Activated CD8-positive, alpha-beta memory T cell treated with anti-CD3 and anti-CD28 coated beads, Interleukin-2, amount 50 U/mL, for 48 hours (primary cell): ENCODE measurements around the gene ADRA1B.

Source experiments
- DNase-seq: peaks from one replicate; pipeline ENCODE4 v3.0.0-alpha.2; 2020

Gene ADRA1B

DNA sequence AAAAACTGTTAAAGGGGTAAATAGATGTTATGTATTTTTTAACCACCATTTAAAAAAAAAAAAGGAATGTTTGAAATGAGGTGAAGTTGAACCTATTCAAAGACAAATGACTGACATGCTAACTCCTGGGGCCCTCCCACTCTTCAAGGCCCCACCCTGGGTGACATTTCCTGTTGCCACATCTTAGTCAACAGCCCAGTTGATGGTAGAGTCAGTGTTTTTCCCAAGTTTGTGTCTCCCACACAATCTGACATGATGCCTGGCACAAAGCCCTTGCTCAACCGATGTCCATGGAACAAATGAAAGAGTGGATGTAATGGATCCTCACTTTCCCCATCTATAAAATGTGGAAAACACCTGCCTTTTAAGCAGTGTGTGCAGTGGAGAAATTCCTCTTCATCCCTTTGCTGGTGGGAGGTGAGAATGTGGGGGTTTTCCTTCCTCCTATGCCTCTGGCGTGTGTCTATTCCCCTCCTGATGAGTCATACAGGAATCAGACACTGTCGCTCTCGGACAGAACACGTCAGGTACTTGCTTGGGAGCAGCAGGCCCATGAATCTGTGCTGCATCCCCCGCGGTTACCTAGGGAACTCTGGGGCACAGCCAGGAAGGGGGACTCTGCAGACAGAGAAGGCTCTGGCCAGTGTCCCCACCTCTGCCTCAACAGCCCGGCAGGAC is 13.7 kb upstream of the ADRA1B start:
- DNase-seq, result no peak

DNA sequence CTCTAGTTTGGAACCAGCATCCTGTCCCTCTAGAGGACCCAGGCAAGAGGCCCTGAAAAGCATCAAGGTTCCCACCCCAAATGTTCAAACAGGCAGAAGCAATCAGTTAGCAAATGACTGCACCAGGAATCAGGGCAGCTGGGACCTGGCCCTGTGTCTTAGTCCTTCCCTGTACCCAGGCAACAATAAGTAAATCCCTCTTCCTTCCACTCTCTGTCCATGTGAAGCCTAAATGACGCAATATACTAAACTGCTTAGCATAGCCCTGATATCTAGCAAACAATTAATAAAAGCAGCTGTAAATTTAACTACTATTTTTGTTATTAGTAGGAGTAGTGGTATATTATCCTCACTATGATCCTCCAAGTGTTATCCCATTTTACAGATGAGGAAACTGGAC is 13.2 kb upstream of the ADRA1B start:
- no peak for DNase-seq

DNA sequence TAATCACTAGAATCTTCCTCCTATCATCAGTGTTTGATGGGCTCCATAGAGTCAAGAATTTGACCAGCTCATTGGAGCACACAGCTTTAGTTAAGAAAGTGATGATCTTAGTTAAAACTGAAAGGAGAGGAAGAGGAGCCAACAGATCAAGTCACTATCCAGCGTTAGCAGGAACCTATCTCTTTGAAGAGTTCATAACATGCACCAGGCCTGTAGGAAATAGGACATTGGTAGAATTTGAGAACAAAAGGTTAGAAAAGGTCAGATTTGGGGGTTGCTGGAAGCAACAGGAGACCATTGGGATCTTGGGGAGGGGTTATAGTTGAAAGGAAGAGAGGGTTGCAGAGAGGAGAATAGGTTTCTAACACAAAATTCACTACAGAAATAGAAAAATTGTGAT is 11.4 kb upstream of the ADRA1B start:
- no peak for DNase-seq

DNA sequence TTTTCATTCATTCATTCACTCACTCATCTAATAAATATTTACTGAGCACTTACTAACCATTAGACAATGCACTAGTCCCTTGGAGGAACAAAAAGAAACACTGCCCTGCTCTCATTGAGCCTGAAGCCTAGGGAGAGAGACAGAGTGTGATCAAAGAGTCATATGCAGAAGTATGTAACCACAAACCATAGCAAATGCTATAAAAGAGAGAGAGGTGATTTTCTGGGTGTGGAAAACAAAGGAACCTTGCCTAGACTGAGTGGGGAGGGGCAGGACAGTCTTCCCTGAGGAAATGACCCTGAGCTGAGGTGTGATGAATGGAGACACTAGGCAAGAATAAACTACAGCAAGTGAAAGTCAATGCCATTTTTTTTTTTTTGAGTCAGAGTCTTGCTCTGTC is 10.8 kb upstream of the ADRA1B start:
- DNase-seq, result no peak

DNA sequence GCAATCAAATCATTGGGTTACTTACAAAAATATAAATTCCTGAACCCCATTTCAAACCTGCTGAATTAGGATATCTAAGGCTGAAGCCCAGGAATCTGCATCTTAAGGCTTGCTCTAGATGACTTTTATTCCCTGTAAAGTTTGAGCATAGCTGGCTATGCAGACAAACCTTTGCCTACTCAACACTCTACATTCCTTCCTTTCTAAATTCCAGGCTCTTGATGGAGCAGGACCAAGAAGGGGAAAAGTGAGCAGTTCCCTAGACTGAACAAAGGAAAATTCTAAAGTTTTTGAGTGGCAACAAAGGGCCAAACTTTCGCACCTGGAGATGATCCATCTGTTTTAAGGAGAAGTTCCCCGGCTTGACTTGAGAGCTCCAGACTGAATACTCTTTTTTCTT is 9.8 kb upstream of the ADRA1B start:
- no peak for DNase-seq

DNA sequence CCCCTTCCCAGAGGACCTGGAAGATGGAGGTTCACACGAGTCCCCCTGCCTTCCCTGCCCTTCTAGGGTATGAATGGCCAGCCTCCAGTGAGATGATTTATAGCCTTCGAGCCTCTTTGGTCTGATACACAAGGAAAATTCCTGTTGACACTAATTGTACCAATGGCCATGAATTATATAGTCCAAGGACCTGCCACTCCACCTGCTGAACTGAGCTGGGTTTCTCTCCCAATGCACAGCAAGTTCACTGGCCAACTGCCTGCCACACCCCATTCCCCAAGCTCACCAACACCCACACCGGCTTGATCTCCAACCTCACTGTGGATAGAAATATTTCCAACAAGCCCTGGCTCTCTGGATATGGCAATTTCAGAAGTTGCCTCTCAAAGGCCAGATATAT is 9.3 kb upstream of the ADRA1B start:
- no peak for DNase-seq

DNA sequence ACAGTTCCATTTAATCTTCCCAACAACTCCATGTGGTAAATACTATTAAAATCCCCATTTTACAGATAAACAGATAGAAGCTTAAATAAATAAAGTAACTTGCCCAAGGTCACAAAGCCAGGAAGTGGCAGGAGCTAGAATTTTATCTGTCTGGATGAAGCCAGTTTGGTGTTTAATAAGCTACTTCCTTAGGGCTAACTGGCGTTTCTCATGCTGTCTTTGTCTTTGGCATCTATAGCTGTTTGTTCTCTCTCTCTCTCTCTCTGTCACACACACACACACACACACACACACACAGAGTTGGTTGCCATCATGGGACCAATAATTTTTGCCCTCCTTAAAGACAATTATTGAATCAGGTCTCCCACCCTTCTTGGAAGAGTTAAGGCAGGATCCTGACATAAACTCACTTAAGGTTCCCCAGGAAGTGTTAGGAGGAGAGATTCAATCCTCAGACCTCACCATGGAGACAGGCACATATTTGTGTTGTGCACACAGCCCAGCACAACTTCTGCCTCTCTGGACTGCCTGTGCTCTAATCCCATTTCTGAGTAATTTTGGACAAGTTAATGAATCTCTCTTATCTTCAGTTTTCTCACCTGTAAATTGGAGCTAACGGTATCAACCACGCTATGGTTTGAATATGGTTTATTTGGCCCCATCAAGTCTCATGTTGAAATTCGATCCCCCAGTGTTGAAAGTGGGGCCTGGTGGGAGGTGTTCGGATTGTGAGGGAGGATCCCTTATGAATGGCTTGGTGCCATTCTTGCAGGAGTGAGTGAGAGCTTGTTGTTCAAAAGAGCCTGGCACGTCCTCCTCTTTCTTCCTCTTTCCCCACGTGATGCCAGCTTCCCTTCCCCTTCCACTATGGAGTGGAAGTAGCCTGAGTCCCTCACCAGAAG is 8.3 kb upstream of the ADRA1B start:
- no peak for DNase-seq

DNA sequence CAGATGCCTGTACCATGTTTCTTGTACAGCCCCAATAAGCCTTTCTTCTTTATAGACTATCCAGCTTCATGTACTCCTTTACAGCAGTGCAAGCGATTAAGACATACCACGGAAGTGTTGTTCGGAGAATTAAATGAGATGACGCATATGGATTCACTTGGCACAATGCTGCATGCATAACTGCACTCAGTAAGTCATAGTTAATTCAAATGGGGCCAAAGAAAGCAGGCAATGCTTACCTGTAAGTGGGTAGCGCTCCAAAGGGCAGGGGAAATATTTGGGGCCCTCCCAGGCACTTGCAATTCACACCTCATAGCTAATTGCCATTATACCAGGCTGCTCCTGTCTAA is 7.7 kb upstream of the ADRA1B start:
- no peak for DNase-seq

DNA sequence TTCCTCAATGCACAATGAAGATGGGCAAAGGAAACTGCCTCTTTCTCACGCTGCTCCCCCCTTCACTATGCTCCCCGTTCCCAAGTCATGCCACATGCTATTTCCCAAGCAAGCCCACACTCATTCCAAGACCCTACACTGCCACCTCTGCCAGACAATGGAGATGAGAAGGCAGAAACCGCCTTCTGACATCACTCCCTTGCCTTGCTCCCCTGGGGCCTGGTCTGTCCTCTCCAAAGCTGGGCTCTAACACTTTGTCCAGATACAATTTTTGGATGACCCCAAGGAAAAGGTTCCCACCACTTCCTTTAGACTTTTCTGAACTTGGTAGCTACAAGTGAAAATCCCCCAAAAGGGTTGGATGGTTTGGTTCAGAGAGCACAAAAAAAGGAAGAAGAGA is 7.2 kb upstream of the ADRA1B start:
- DNase-seq, result no peak

DNA sequence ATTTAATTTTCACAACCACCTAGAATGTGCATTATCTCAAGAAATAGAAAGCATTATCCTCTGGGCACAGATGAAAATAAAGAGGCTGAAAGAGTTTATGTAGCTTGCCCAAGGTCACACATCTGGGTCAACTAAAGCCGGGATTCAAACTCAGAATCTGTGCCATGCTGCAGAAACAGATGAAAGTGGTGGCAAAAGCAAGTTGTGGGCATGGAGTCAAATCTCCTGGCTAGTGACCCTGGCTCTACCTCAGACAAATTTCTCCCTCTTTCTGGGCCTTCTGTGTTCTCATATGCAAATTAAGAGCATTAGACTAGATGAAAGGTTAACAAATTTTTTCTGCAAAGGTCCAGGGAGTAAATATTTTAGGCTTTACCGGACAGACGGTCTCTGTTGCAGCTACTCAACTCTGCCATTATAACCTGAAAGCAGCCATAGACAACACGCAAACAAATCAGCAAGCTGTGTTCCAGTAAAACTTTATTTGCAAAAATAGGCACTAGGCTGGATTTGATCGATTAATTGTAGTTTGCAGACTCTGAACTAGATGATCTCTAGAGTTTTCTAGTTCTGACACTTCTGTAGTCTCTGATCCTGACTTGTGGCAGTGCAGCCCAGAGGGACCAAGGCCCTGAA is 6.0 kb upstream of the ADRA1B start:
- DNase-seq, result no peak

DNA sequence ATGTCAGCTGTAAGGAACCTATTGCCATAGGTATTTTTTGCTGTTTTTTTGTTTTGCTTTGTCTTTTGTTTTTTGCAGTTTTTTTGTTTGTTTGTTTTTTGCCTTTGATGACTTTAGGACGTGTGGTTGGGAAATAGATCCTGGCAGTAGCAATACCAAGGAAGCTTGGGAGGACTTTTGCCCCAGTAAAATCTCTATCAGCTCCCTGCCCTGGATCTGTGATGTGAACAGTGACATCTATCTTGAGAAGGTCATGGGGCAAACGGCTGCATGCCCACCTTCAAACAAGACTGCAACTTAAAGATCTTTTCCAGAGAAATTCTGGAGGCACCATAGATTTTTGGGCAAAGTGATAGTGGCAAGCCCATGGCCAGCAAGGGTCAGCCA is 5.4 kb upstream of the ADRA1B start:
- no peak for DNase-seq

DNA sequence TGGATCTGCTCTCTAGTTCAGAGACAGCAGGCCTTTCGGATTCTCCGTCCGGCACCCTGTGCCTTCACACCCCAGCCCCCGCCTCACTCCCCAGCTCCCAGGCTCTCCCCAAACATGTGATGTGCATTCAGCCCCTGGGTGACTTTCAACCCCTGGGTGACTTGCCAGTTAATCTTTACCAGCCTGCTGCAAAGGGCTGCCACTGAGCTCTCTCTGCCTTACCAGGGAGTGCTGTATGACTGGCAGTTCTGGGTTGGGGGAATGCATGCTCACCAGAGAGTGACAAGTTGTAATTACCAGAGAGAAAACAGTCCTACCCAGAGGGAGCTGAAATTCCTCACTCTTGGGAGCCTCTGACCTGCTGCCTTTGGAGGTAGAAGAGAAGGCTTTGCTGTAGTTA is 4.9 kb upstream of the ADRA1B start:
- no peak for DNase-seq

DNA sequence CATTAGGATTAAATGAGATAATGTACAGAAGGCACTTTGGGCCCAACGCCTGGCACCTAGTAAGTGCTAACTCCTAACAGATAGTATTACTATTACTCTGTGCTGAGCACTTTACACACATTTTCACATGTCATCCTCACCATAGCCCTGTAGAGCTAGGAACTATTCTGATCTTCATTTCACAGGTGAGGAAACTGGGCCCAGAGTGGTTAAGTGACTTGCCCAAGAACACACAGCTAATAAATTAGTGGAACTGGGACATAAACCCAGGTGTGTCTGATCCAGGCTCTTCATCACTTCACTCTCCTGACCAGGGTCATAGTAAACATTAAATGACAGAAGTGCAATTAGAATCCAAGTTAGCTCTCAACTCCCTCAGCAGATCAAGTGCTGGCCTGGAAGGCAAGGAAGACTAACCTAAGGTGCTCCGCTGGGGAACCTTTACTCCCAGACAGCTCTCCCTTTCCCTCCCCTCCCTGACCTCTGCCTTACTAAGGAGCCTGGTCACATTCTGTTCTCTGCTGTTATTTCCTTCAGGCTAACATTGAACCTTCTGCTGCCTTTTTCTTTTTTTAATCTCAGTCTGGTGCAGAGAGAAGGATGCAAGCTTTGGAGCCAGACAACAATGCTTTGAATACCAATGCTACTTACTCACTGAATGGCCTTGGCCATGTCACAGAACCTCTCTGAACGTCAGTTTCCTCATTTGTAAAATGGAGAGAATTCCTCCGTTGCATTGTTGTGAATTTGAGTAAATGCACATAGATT is 4.1 kb upstream of the ADRA1B start:
- no peak for DNase-seq

DNA sequence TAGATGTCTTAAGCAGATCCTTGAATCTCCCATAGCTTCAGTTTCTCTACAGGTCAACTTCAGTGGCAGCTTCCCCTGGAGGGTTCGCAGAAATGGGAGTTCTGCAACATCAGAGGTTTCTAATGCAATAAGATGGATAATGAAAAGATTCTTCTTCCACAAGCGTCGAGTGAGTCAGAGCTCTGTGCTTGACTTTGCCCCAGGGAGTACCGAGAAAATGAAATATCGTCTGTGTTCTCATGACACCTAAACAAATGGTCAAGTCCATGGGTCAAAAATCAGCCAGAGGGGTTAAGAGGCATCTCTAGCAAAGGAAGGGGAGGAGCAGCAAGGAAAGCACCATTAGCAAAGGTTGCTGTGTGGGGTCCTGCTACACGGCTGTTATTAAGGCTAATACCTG is 3.2 kb upstream of the ADRA1B start:
- no peak for DNase-seq

DNA sequence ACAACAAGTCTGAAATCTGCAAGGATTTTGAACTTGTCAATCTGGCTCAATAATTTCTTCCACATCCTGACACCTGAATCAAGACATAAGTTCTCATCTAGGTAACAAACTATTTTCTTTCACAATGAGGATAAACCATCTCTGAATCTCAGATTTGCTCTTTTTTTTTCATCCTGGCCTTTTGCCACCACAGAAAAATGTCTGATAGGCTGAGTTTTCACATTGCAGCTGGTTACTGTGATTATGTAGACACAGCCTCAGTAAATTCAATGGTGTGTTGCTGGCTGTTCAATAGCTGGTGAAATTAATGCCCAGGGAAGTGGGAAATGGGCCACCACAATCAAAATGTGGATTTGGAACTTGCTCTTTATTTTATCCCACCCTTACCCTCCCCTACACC is 2.8 kb upstream of the ADRA1B start:
- DNase-seq, result no peak

DNA sequence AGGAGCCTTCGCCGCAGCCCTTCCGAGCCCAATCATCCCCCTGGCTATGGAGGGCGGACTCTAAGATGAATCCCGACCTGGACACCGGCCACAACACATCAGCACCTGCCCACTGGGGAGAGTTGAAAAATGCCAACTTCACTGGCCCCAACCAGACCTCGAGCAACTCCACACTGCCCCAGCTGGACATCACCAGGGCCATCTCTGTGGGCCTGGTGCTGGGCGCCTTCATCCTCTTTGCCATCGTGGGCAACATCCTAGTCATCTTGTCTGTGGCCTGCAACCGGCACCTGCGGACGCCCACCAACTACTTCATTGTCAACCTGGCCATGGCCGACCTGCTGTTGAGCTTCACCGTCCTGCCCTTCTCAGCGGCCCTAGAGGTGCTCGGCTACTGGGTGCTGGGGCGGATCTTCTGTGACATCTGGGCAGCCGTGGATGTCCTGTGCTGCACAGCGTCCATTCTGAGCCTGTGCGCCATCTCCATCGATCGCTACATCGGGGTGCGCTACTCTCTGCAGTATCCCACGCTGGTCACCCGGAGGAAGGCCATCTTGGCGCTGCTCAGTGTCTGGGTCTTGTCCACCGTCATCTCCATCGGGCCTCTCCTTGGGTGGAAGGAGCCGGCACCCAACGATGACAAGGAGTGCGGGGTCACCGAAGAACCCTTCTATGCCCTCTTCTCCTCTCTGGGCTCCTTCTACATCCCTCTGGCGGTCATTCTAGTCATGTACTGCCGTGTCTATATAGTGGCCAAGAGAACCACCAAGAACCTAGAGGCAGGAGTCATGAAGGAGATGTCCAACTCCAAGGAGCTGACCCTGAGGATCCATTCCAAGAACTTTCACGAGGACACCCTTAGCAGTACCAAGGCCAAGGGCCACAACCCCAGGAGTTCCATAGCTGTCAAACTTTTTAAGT is 819 bp downstream of the ADRA1B start:
- no peak for DNase-seq

DNA sequence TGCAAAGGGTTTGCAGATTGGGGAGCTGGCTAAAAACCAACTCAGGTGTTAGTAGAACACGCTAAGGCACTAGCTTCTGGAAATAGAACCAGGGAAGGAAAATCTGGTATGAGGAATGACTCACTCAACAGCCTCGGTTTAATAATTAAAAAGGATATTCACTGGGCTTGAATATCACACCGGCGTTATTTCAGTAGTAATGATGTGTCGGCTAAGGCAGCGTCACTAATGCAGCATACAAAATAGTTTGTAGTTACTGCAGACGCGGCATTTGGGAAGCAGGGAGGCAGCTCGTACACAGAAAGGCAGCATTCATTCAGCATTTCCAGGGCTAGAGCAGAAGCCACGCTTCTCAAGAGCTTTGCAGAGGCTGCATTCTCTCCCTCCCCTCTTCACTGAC is 1.7 kb downstream of the ADRA1B start:
- DNase-seq, result no peak

DNA sequence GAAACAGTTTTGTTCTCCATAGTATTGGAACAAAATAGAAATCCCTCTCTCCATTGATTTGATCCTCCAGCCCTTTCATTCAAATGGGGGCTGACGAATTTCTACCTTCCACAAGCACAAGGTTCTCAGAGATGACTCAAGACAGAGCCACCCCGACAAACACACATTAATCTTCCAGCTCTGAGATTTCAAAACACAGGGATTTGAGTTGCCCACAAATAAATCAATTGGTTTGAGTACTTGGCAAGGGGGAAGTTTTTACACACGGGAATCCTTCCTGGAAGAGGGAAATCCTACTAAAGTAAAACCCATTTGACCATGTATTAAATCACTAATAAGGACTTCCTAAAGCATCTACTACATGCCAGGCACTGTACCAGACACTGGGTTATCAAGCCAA is 5.4 kb downstream of the ADRA1B start:
- DNase-seq, result no peak

DNA sequence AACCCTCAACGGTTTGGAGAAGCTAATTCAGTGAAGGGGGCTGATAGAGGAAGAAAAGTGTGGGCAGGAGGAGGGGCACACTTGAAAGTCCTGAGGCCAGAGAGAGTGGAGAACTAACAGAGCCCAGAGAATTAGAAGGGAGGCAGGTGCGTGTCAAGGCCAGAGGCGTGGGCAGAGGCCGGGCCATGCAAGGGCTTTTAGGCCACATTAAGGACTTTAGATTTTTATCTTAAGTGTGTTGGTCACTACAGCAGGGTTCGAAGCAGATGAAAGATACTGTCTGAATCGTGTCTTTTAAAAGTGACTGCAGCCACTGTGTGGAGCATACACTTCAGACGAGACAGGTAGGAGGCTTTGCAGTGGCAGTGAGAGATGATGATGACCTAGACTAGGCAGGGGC is 6.7 kb downstream of the ADRA1B start:
- no peak for DNase-seq

DNA sequence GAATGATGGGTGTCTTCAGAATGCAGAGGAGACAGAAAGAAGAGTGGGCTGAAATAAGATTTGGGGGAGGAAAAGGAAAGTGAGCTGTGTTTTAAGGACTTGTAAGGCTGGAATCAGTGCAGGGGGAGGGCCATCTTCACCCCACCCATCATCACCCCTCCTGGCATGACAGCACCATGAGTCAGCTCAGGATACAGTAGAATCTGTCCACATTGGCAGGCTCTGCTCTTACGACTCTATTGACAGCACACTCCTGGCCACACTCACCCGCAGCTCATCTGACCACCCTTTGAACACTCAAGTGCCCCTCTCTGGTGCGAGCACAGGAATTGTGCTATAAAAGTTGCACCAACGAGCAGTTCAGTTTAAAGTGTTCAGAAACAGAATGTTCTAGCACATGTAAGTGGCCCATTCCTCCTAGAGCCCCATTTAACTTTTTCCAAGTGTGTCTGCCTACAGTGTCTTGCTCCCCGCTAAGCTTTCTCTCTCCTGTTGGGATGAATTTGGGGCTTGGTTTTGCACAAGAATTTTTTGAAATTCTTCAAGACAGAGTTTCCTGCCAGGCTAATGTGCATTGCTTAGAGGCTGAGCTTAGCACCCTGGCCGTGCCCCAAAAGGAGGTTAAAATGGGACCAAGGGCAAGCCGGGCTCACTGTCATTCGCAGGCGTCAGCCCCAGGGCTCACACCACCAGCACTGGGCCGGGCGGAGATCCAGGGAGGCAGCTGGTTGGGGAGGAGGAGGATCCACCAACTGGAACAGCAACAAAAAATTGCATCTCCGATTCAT is 12.0 kb downstream of the ADRA1B start:
- no peak for DNase-seq

DNA sequence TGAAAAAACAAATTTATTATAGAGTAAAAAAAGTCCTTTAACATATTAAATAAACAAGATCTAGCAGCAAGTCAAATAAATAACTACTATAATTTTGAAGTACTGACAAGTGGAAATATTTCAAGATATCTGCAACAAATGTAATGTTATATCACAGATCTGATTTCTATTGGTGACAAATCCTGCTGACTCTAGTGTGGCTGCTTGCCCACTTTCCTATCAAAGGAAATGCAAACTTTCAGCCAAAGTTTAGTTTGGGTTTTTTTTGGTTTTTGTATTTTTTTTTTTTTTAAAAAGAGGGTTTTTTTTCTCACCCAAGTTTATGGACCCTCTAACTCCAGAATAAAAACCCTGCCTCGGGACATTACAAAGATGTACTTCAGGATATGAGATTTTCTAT is 12.9 kb downstream of the ADRA1B start:
- no peak for DNase-seq
